Medulla oblongata (tissue), 1 donor: ENCODE measurements around the gene CACNA2D1.
"Not testable (repeated sequence)": the region's sequence is repeated elsewhere in the genome, so short reads cannot be mapped to it uniquely, and the experiment has no call there.

Experiments used
- DNase-seq: peaks from one replicate; pipeline ENCODE4 v3.0.0-alpha.2; 2015; ENCODE audit errors: extremely low spot score

Gene CACNA2D1

DNA sequence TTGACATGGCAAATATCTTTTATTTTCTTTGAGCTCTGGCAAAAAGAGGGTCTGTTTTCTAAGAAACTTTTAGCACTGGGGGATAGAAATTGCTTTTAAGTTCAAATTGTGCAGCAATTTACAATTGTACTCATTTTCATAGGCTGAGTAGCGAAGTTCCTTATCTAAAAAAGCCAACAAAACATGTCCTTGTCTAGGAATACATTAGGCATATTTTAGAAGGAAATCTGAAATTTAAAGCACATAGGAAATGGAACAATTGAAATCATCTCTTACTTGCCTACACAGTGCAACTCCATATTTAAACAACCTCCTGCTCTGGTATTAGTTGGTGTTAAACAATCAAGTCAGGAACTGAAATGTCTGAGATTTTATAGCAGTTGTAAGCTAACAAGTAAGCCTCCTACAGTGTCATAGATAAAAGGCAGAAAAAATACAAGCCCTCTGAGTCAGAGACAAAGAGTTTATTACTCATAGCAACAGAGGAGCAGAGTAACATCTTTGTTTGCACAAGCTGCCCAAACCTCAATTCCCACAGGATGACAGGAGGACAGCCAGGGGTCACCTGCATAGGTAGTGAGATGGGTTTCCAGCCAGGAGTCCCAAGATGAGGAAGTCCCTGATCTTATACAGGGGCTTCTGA is 393.6 kb downstream of the CACNA2D1 start:
- peak; percentile 26 for DNase-seq

DNA sequence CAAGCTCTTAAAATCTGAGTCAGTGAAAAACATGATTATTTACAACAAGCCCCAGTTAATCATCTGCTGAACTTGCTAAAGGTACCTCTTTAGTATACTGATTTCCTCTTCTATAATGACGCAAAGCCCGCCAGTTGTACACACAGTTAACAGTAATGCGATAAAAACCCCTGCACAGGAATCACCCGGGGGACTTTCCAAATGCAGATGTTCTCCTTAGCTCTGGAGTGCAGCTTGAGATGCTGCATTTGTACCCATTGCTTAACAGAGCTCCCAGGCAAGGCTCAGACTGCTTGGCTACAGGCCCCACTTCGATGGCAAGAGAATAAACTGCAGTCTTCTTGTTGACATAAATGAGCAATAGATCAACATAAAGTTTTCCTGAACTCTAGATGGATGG is 394.1 kb downstream of the CACNA2D1 start:
- DNase-seq: peak; percentile 27

DNA sequence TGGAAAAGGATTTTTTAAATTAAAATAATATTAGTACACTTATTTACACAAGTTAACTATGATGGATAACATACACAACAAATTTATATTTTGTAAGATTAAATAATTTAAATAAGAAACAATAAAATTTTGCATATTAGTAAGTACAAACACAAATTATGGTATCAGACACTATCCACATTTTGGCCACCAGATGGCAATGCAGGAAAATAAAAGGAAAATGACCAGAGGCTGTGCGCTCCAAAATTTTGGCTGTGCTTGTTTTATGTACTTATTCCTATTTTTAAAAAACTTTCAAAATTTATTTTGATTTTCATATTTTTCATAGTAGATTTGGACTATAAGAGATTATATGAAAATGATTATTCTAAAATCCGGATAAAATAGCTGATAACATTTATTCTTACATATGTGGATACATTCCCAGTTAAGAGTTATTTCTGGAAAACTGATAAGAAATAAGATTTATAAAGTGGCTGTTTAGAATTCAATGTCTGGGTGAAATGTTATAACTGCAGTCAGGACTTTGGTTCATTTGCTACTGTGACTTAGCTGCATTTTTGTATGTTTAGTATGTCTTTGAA is 399.0 kb downstream of the CACNA2D1 start:
- peak; percentile 85 for DNase-seq

DNA sequence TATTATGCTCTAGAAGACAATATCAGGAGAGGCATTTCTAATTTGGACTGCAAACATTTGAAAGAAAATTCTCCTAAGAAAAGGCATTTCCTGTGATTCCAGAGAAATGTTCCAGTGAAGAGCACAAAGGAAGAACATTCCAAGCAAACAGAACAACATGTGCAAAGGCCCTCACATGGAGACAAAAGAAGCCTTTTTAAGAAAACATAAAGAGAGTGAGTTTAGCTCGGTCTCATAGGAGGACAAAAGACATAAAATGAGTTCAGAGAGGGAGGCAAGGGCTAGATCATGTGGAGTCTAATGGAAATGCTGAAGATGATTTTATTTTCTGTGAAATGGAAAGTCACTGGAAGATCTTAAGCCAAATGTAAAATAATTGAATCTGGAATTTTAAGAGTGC is 404.0 kb downstream of the CACNA2D1 start:
- no peak for DNase-seq

DNA sequence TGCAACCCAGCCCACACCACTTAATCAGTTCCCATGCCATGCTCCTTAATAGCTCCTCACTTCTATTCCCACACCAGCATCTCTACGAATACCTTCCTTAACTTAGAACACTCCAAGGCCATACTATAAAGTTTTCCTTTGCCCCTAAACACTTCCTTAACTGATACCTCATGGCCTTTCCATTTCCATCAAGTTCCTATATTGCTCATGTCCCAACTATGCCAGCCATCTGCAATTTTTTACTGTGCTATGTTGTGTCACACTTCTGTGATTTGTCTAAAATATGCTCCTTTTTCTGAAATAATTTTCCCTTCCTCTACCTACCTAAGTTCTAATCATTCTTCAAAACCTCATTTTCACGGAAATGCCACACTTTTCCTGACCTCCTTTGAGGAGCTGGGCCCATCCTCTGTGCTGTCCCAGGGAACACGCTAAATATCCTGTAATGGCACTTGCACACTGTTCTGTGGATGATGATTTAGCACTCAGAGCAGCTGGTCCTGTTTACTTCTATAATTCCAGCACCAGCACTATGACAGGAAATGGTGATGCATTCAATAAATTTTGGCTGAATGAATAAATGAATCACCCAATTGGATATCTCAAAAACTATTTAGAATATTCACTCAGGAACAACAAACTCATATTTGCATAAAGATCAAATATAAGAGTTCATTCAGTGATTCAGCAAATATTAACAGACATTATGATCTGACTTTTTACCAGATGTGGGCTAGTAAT is 407.3 kb downstream of the CACNA2D1 start:
- DNase-seq: no peak

DNA sequence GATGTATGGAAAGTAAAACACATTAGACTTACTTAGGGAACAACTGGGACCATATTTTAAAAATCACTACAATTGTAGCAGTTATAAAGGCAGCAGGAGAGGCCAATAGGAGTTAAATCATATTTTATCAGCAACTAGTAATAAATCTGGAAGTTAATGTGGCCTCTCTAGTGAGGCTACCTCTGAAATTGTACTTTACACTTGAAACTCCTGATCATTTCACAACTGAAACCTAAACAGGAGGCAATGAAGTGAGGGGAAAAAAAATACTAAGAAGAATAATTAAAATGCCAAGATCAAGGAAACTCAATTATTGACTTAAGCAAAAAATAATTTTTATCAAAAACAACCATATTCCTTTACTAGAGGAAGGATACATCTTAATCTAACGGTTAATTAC is 408.1 kb downstream of the CACNA2D1 start:
- DNase-seq: no peak

DNA sequence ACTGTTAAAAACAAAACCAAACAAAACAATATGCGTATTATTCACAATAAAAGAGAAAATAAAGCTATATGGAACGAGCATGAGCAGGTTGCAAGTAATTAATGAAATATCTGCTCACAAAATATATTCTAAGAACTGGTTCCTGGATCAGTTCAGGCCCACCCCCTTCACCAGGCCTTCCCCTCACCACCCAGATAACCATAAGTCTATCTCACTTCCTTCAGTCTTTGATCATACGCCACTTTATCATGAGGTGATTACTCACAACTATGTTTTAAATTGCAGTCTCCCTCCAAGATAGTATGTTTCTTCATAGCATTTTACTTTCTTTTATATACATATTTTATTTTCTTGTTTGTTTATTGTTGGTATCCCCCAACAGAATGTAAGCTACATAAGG is 410.7 kb downstream of the CACNA2D1 start:
- no peak for DNase-seq

DNA sequence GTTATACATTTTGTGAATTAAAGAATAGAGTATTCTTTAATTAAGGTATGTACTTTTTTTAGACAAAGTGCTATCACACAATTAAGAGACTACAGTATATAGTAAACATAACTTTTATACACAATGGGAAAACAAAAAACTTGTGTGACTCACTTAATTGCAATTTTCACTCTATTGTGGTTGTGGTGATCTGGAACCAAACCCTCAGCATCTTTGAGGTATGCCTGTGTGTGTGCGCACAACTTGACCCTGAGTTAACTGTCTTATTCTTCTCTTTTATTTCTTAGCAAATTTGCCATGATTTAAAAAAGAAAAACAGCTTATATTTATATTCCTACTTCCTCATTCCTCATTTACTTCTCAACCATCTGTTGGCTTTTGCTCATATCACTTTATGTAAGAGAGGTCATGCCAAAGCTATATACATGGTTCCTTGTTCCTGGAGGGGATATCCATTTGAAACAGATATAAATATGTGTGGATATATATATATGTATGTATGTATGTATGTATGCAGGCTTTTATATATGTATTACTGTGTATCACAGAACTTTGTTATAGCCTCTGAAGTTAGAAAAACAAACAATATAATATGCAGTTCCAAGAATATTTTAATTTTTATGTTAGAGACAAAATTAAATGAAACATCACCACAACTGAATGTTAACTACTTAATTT is 414.2 kb downstream of the CACNA2D1 start:
- no peak for DNase-seq

DNA sequence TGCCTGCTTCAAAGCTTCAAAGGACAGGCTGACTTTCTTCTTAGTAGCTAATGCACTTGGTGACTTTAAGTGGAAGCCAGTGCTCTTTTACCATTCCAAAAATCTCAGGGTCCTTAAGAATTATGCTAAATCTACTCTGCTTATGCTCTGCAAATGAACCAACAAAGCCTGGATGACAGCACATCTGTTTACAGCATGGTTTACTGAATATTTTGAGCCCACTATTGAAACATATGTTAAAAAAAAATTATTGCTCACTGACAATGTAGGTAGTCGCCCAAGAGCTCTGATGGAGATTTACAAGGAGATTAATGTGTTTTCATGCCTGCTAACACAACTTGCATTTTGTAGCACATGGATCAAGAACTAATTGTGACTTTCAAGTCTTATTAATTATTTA is 415.5 kb downstream of the CACNA2D1 start:
- no peak for DNase-seq

DNA sequence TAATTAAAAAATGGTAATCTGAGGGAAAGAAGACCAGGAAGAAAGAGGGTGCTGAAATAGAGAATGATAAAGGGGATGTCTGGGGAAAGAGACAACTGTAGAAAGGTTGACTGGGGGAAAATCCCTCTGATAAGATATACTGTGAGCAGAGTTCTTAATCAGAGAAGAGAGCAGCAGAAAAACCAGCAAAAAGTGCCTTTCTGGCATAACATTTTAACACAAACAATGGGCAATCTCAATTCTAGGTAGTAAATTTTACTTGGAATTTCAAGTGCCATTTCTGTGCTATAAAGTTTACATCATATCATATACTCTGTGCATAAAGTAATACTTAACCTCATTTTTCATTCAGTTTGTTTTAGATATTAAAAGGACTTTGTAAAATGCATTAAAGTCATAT is 421.9 kb downstream of the CACNA2D1 start:
- DNase-seq: no peak

DNA sequence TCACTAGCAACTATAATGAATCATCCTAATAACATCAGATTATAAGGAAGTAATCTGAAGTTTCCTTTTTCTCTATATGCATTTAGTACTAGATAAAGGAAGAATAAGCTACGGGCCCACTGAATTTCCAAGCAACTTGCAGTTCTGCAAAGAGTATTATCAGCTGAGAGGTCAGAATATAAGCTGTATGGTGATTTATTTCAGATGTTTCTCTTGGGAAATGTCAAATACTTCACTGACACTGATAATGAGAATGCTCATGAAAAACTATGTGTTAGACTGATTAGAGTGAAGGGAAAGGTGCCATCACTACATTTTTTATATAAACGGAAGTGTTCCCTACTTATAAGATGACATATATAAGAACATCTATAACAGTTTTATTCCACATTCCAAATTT is 422.5 kb downstream of the CACNA2D1 start:
- DNase-seq: no peak

DNA sequence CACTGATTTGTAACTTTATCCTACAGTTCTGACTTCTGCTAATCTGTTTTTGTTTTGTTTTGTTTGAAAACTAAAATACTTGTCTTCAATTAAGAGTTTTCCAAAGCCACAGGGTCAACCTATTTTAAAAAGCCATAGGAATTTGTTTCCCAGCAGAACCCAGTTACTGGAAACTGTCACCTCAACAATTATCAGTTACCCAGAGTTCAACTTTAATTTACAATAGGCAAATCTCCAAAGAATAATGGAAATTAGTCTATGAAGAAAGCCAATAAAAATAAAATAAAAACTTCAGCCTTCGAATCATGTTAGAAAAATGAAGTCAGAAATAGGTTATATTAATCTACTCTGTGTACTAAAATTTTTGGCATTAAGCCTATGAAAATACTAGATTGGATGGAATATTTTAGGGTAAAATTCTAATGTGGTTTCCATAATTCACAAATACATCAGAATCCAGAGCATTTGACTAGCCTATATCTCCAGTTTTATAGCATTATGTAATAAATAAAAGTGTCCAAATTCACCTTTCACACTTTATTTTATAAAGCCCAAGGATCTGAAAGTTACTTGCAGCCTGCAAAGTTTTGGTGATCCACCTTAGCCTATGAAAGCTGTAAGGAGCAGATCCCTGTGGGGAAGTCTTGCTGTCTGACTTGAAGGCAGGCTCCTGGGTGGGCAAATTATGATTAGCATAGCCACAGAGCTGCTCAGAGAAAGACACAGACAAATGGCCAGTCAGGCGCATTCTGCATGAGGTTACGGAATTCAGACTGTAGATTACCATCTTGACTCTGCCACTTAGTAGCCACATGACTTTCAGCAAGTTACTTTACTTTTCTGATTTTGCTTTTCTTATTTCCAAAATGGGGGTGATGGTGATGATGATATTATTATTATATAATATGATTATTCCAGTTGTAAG is 423.8 kb downstream of the CACNA2D1 start:
- DNase-seq: no peak

DNA sequence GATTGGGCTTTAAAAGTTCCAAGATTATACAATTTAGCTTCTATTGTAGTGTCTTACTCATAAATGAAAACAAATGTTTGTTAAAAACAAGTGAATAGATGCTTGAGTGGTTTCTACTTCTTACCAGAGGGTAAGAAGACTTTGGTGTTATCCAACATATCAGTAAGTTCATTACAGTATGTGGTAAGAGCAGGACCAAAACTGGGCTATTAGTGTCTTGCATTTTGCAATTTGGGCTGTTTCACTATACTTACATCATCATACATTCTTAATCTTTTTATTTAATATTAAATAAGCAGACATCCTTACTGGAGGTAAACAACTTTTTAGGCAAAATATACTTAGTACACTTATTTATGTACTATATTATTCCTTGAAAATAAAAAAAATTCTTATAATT is 425.4 kb downstream of the CACNA2D1 start:
- DNase-seq: no peak

DNA sequence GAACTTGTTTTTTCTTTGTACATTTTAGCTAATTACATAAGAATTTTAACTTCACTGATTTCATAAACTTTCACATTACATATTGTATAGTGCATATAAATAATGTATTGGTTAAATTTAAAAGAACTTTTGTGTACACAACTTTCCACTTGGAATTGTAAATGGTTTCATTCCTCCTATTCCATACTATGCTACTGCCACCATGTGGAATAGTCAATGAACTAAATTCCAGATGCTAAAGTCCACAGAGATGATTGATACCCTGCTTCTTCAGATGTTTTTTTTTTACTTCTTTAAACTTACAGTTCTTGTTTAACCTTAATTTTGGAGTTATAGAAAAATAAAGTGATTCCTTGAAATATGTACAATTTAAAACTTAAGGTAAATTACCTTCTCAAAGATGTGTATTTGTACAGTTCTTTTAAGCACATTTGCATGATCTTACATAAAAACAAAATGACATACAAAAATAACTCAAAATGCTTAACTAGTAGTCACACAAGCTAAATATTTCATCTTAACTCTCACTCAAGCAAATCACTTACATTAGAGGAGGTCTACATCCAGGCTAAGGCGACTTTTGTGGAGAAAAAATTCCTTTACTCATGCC is 426.1 kb downstream of the CACNA2D1 start:
- DNase-seq: peak; percentile 68

DNA sequence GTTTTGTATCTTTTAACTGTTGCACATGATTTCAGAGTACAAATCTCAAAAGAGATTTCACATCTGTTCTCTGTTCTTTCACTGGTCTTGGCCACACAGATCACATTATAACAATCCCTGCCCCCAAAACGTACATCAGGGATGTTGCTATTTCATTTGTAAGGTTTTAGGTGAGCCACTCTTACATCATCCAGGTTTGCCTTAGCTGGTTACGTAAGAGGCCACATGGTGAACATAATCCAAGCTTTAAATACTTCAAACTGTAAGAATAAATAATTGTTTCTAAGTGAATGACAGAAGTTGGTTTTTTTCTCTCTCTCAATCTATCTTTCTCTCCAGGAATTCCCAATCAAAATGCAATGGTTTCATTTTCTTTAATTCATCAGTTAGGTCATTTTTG is 427.8 kb downstream of the CACNA2D1 start:
- DNase-seq: peak; percentile 7

DNA sequence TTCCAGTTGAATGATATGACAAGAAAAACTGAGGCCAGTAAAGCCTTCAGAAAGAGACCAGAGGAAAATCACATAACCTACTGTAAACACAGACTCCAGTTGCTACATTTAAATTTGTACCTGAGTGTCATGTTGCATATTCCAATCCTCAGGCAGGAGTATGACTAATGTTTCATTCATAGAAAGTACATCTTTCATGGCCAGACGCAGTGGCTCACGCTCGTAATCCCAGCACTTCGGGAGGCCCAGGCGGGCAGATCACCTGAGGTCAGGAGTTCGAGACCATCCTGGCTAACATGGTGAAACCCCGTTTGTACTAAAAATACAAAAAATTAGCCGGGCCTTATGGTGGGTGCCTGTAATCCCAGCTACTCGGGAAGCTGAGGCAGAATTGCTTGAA is 429.0 kb downstream of the CACNA2D1 start:
- not testable (repeated sequence) for DNase-seq

DNA sequence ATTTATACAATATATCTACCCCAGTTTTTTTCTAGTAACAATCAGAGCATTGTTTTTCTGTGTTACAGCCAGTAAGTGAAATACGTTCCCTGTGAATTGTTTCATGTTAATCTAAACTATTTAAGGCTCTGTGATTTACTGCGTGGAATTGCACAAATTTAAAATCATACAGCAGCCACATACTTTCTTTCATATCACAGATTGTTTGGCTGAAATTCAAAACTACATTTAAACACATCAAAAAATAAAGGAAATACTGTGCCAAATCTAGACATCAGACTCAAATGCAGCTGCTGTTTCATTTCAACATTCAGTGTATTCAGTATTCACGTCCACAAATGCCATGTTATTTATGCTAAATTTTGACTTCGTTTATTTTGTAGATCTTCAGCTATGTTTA is 431.1 kb downstream of the CACNA2D1 start:
- peak; percentile 18 for DNase-seq

DNA sequence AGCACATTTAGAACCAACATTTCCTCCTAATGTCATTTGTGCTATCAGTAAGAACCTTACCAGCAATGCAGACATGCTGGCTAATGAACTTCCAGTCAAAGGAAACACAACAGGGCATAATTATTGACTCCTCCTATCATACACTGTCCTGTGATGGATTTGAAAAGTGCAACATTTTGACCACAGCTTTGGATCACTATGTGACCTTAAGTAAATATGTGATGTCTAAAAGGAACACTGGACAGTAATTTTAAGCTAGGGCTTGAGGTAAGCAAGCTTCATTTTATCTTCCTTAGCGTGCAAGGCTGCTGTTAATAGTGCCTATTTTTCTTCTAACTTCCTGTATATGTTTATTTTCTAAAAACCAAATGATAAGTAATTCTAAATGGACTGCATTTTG is 433.2 kb downstream of the CACNA2D1 start:
- DNase-seq: no peak

DNA sequence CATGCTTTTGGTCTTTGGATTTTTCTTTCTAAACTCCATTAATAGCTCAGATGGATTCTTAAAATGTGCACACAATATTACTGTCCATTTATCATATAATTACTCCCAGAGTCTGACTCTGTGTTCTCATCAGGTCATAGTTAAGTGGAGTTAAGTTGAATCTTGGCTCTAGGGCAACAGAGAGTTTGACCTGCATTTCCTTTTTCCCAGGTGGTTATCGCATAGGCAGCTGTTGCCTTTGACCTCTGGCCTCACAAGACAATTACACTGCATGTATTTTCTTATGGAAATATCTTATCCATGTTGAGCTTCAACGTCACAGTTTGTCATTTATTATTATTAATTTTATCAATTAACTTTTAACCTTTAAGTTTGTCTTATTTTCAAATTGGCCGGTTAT is 436.3 kb downstream of the CACNA2D1 start:
- DNase-seq: no peak

DNA sequence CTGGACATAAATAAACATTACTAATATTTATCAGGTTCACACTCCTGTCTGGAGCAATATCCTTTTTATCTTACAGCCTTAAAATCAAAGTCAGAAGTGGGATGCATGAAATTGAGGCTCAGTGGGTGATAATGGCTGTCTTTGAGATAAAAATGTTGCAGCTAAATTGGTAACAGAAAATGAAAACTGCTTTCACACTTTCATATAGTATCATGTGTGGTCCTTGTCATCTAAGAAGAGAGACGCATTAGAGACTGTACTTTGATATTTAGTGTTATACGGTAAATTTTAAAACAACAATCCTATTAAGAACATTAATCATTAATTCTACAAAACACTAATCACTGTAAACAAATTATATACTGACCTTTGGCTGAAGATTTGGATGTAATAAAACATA is 438.5 kb downstream of the CACNA2D1 start:
- no peak for DNase-seq

DNA sequence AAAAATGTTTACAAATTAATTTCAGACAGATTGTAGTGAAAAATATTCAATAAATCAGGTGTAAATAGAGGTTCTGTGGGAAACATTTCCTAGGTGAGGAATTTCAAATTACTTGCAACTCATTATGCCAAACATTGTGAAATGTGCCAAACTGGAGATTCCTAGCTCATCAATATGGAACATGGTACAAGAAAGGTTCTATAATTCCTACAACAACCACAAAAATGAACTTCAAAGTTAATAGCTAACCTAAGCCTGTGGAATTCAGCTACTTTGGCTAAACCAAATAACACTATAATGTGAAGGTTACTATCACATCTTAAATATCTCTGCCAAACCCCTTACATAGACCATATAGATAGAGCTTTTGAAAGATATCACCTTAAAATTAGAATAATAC is 450.4 kb downstream of the CACNA2D1 start:
- DNase-seq: no peak
